Left renal cortex interstitium (tissue), 4 donors: ENCODE results near the gene TAF3. TPM values are rescaled to one million over a fixed set of nuclear protein-coding genes. Genes with fewer than 3 reads are reported as not detected.

Source experiments
- DNase-seq, 4 donors: peaks; one replicate each; pipeline ENCODE4 v3.0.0-alpha.2; 2013; ENCODE audit warnings: low read depth in 4 of 4, low spot score in 2 of 4, missing footprints in 1 of 4
- polyA plus RNA-seq, 4 donors: library from polyadenylated mRNA; unstranded; fragments of 120-200 nt; gene quantifications; one replicate each; pipeline ENCODE4 v1.2.1, GENCODE V29; 2013; ENCODE audit not compliant: insufficient read length in 4 of 4

TAF3 gene
- polyA plus RNA-seq, 4 donors: 11.2 to 12.2 (median 11.4) TPM

- no peak for DNase-seq
Observed at GRCh38 chr10:7922707-7923106, 104.4 kb downstream of the TAF3 start.

- DNase-seq: no peak
Observed at GRCh38 chr10:7928536-7928935, 110.2 kb downstream of the TAF3 start.

GRCh38 chr10:7932301-7933036, 114.2 kb downstream of the TAF3 start:
- DNase-seq: no peak

GRCh38 chr10:7933262-7933661, 115.0 kb downstream of the TAF3 start:
- no peak for DNase-seq

- no peak for DNase-seq
Observed at GRCh38 chr10:7933757-7934156, 115.5 kb downstream of the TAF3 start.

GRCh38 chr10:7937315-7937945, 119.1 kb downstream of the TAF3 start:
- DNase-seq: no peak

- no peak for DNase-seq
Observed at GRCh38 chr10:7941576-7941975, 123.3 kb downstream of the TAF3 start.

- no peak for DNase-seq
Observed at GRCh38 chr10:7942316-7942715, 124.0 kb downstream of the TAF3 start.

GRCh38 chr10:7942859-7943258, 124.6 kb downstream of the TAF3 start:
- no peak for DNase-seq

GRCh38 chr10:7944215-7944480, 125.8 kb downstream of the TAF3 start:
- no peak for DNase-seq

GRCh38 chr10:7944537-7944936, 126.2 kb downstream of the TAF3 start:
- no peak for DNase-seq

- no peak for DNase-seq
Observed at GRCh38 chr10:7945034-7945433, 126.7 kb downstream of the TAF3 start.

GRCh38 chr10:7945469-7946187, 127.3 kb downstream of the TAF3 start:
- DNase-seq: no peak

- DNase-seq: no peak
Observed at GRCh38 chr10:7948371-7949000, 130.2 kb downstream of the TAF3 start.

- no peak for DNase-seq
Observed at GRCh38 chr10:7950981-7951847, 132.9 kb downstream of the TAF3 start.

GRCh38 chr10:7952266-7952665, 134.0 kb downstream of the TAF3 start:
- DNase-seq: no peak

- no peak for DNase-seq
Observed at GRCh38 chr10:7953447-7953846, 135.1 kb downstream of the TAF3 start.

- DNase-seq: no peak
Observed at GRCh38 chr10:7955446-7955845, 137.1 kb downstream of the TAF3 start.

GRCh38 chr10:7956508-7956907, 138.2 kb downstream of the TAF3 start:
- DNase-seq: no peak

GRCh38 chr10:7957591-7957990, 139.3 kb downstream of the TAF3 start:
- DNase-seq: no peak

GRCh38 chr10:7958442-7958841, 140.1 kb downstream of the TAF3 start:
- no peak for DNase-seq
